ENCODE measurements around the gene SLC33A1.

- TF ChIP-seq CTCF (IDR thresholded peaks at IDR 0.05): no peak
- no peak for TF ChIP-seq REST (IDR thresholded peaks at IDR 0.05; ENCODE audit: insufficient read depth in 1 of 2, low read depth in 2 of 2, low read length in 1 of 2)
- TF ChIP-seq POLR2AphosphoS5 (IDR thresholded peaks at IDR 0.05; ENCODE audit: low read depth, low read length): no peak
Observed at GRCh38 chr3:155886915-155887314, 32.7 kb upstream of the SLC33A1 start.
